HG03457 (cell line): Measurements from ENCODE around the gene GNG2.

Experiments used
- ATAC-seq: cut with Tn5 transposase; IDR thresholded peaks from one replicate; pipeline ENCODE4 v1.9.1; 2021; ENCODE audit warnings: moderate number of reproducible peaks; ENCODE audit not compliant: unreplicated experiment

The GNG2 gene

GRCh38 chr14:51855234-51855633 is 5.2 kb upstream of the GNG2 start:
- ATAC-seq: no peak

- ATAC-seq: no peak
These were observed 3.6 kb upstream of the GNG2 start for GRCh38 chr14:51856792-51857296.

- ATAC-seq: no peak
These were observed 1.3 kb upstream of the GNG2 start for GRCh38 chr14:51859131-51859530.

- ATAC-seq: no peak
These were observed 550 bp downstream of the GNG2 start for GRCh38 chr14:51860825-51861499.

GRCh38 chr14:51862176-51862796 is 1.9 kb downstream of the GNG2 start:
- ATAC-seq: no peak

GRCh38 chr14:51862860-51863259 is 2.4 kb downstream of the GNG2 start:
- no peak for ATAC-seq

GRCh38 chr14:51865953-51866747 is 5.7 kb downstream of the GNG2 start:
- peak; percentile 40 for ATAC-seq

GRCh38 chr14:51867741-51868140 is 7.3 kb downstream of the GNG2 start:
- ATAC-seq: no peak

- no peak for ATAC-seq
These were observed 8.0 kb downstream of the GNG2 start for GRCh38 chr14:51868405-51868804.

GRCh38 chr14:51869411-51870100 is 9.1 kb downstream of the GNG2 start:
- ATAC-seq: no peak

- ATAC-seq: no peak
These were observed 10.2 kb downstream of the GNG2 start for GRCh38 chr14:51870606-51871005.

GRCh38 chr14:51871846-51872245 is 11.4 kb downstream of the GNG2 start:
- no peak for ATAC-seq

GRCh38 chr14:51872396-51872795 is 12.0 kb downstream of the GNG2 start:
- no peak for ATAC-seq

- peak; percentile 86 for ATAC-seq
These were observed 12.9 kb downstream of the GNG2 start for GRCh38 chr14:51873221-51873893.

GRCh38 chr14:51877810-51878209 is 17.4 kb downstream of the GNG2 start:
- no peak for ATAC-seq

GRCh38 chr14:51879170-51879569 is 18.8 kb downstream of the GNG2 start:
- no peak for ATAC-seq

- no peak for ATAC-seq
These were observed 20.6 kb downstream of the GNG2 start for GRCh38 chr14:51880835-51881580.

- no peak for ATAC-seq
These were observed 21.2 kb downstream of the GNG2 start for GRCh38 chr14:51881636-51882035.

GRCh38 chr14:51883232-51883631 is 22.8 kb downstream of the GNG2 start:
- ATAC-seq: no peak
